Kidney epithelial cell (primary cell): ENCODE measurements around the gene PTBP3. TPM values are rescaled to one million over a fixed set of nuclear protein-coding genes. Genes with fewer than 3 reads are reported as not detected.

Experiments
- DNase-seq: peaks from one replicate; pipeline ENCODE4 v3.0.0-alpha.2; 2010; ENCODE audit warnings: low read depth
- H3K27me3 ChIP-seq: 2 replicates; pipeline ENCODE4 v1.6.0; 2011; ENCODE audit warnings: low read length; ENCODE audit not compliant: control insufficient read depth, insufficient read depth
- H3K36me3 ChIP-seq: 2 replicates; pipeline ENCODE4 v1.5.1; 2011; ENCODE audit warnings: low read length; ENCODE audit not compliant: control insufficient read depth, insufficient read depth
- H3K4me3 ChIP-seq: 2 replicates; pipeline ENCODE4 v1.5.1; 2011; ENCODE audit warnings: low read depth, mild to moderate bottlenecking, control low read depth, low read length
- total RNA-seq: library from RNA; depleted of rRNA; stranded (reverse); fragments of >200 nt; gene quantifications from 2 replicates; pipeline ENCODE4 v1.2.3, GENCODE V29; 2015
- TF ChIP-seq, protein P1 (sequence below): IDR thresholded peaks from 2 replicates; pipeline ENCODE4 v1.5.1; 2011; ENCODE audit warnings: mild to moderate bottlenecking, moderate library complexity, low read length, control low read depth, inconsistent platforms; ENCODE audit not compliant: insufficient read depth, poor library complexity, severe bottlenecking

Gene PTBP3, protein sequence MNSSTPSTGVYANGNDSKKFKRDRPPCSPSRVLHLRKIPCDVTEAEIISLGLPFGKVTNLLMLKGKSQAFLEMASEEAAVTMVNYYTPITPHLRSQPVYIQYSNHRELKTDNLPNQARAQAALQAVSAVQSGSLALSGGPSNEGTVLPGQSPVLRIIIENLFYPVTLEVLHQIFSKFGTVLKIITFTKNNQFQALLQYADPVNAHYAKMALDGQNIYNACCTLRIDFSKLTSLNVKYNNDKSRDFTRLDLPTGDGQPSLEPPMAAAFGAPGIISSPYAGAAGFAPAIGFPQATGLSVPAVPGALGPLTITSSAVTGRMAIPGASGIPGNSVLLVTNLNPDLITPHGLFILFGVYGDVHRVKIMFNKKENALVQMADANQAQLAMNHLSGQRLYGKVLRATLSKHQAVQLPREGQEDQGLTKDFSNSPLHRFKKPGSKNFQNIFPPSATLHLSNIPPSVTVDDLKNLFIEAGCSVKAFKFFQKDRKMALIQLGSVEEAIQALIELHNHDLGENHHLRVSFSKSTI
- 79.8 and 86.0 TPM in 2 replicates for total RNA-seq

DNA sequence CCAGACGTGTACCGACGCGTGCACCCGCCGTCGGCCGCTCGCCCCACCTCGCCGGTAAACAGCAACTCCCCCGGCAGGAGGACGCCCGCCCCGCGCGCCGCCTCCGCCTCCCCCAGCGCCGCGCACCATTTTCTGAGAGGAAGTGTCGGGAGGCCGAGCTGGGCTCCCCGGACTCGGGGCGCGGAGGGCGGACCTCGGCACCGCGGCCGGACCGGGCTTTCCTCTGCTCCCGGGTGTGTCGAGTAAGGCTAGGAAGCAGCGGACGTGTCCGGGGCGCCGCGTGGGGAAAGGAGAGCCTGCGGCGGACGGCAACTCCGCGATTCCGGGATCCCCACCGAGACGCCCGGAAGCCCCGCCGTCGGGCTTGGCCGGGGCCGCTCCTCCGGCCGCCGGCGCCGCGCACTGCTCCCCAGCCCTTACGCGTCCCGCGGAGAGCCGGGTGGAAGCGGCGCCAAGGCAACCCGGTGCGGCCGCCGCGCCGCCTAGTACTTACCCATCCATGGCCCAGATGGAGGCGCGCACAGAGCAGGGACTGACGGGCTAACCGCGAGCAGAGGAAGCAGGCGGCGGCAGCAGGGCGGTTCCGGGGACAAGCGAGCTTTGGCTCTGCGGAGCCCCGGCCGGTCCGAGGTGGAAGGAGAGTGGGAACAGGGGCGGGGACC is at the start of gene PTBP3:
TSS of gene PTBP3 (minus strand) at position 643 of the 662 bp plus-strand sequence. CDS start 35,754 bp downstream, outside the sequence.
- H3K36me3 ChIP-seq, result no peaks in the 10 kb centered on the region
- peak within 1 kb of the TSS; percentile 80 for H3K4me3 ChIP-seq
- TF ChIP-seq, protein P1, sequence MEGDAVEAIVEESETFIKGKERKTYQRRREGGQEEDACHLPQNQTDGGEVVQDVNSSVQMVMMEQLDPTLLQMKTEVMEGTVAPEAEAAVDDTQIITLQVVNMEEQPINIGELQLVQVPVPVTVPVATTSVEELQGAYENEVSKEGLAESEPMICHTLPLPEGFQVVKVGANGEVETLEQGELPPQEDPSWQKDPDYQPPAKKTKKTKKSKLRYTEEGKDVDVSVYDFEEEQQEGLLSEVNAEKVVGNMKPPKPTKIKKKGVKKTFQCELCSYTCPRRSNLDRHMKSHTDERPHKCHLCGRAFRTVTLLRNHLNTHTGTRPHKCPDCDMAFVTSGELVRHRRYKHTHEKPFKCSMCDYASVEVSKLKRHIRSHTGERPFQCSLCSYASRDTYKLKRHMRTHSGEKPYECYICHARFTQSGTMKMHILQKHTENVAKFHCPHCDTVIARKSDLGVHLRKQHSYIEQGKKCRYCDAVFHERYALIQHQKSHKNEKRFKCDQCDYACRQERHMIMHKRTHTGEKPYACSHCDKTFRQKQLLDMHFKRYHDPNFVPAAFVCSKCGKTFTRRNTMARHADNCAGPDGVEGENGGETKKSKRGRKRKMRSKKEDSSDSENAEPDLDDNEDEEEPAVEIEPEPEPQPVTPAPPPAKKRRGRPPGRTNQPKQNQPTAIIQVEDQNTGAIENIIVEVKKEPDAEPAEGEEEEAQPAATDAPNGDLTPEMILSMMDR, result no peak
- H3K27me3 ChIP-seq, result no peaks in the 10 kb centered on the region
- DNase-seq, result no peak

DNA sequence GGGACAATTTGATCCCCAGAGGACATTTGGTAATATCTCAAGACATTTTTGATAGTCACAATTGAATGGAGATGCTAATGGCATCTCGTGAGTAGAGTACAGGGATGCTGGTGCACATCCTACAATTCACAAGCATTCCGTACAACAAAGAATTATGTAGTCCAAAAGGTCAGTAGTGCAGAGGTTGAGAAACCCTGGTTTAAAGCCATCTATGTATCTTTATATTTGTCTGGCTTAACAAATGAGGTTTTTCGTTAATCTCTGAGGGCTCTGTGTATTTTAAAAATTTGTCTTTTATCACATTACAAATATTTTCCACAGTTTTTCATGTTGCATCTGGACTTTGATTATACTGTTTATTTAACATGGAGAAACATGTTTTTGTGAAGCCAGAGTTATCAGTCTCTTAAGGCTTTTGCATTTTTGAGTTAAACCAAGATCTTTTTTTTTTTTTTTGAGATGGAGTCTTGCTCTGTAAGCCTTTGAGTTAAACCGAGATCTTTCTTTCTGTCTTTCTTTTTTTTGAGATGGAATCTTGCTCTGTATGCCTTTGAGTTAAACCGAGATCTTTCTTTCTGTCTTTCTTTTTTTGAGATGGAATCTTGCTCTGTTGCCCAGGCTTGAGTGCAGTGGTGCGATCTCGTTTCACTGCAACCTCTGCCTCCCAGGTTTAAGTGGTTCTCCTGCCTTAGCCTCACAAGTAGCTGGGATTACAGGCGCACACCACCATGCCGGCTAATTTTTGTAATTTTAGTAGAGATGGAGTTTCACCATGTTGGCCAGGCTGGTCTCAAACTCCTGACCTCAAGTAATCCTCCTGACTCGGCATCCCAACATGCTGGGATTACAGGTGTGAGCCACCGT is 49.3 kb upstream of the PTBP3 start:
- TF ChIP-seq, protein P1, result no peak
- no peak for DNase-seq
- H3K36me3 ChIP-seq, result no peaks in the 10 kb centered on the region
- H3K27me3 ChIP-seq, result no peaks in the 10 kb centered on the region
- no peak overlapping the region for H3K4me3 ChIP-seq

DNA sequence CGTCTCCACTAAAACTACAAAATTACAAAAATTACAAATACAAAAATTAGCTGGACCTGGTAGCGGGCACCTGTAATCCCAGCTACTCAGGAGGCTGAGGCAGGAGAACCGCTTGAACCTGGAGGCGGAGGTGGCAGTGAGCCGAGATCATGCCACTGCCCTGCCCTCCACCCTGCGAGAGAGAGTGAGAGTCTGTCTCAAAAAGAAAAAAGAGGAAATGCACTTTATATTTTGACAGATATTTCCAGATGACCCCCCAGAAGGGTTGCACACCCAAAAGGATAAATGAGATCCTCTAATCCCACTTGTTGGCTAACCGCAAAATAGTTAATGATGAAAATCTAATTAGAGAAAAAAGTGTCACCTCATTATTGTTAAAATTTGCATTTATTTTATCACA is 48.6 kb upstream of the PTBP3 start:
- no peak overlapping the region for H3K4me3 ChIP-seq

DNA sequence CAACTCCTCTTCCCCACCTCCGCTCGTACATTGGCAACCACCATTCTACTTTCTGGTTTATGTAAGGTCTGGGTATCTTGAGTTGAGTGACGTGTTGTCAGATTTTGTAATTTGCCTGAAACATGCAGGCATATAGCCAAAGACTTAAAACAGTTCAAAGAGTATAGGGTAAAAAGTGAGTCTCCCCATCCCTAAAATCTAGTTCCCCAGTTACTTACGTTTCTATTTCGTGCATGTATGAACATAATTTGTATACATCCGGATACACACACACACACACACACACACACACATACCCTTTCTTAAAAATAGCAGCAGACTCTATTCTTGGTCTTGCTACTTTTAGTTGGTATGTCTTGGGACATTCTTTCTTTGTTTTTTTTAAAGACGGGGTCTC is 47.4 kb upstream of the PTBP3 start:
- Histone ChIP-seq H3K4me3 (peak overlapping the region; percentile 93), H3K36me3 (no peaks in the 10 kb centered on the region), H3K27me3 (no peaks in the 10 kb centered on the region)
- no peak for DNase-seq
- TF ChIP-seq, protein P1, result no peak

More for the DNA sequence above, 48.6 kb upstream of the PTBP3 start:
- DNase-seq, result no peak
- H3K27me3 ChIP-seq, result no peaks in the 10 kb centered on the region
- TF ChIP-seq, protein P1, result no peak
- H3K36me3 ChIP-seq, result no peaks in the 10 kb centered on the region

DNA sequence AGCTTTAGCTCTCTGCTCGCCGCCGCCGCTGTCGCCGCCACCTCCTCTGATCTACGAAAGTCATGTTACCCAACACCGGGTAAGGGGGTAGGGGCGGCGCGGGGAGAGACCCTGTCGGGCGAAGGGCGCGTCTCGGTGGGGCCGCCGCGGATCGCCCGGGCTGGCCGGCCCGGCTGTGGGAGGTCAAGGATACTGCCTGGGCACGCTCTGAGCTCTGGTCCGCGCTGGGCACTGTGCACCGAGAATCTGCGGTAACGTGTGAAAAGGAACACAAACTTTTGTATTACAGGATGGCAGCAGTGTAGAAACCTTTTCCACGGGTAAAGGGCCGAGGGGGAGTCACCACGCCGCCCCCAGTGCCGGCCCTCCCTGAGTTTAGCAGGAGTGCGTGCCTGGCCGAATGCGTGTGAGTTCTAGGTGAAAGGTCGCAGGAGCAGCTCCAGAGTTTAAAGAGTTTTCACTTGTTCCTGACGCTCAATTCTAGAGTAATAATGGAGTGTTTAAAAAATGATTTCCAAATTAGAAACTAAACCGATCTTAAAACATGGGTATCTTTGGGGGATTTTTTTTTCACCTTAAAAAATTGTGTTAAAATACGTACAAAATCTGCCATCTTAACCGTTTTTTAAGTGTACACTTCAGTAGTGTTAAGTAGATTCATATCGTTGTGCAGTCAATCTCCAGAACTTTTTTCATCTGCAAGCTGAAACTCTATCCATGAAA is 46.8 kb upstream of the PTBP3 start, which contains the start of gene HSDL2:
TSS of gene HSDL2 (plus strand) at position 7 of the 723 bp plus-strand sequence. CDS start at position 63, 56 bp downstream.
- DNase-seq, result no peak
- TF ChIP-seq, protein P1, result no peak
- peak within 1 kb of the TSS; percentile 93 for H3K4me3 ChIP-seq
- H3K36me3 ChIP-seq, result no peaks in the 10 kb centered on the region
- no peaks in the 10 kb centered on the region for H3K27me3 ChIP-seq
